Liver (tissue), 9 donors: ENCODE data around the gene FBN2. TPM values are rescaled to one million over a fixed set of nuclear protein-coding genes. Genes with fewer than 3 reads are reported as not detected.
A peak's percentile ranks its signal among the peaks of the same experiment; 100 is the strongest.
"Not testable (repeated sequence)": the region's sequence is repeated elsewhere in the genome, so short reads cannot be mapped to it uniquely, and the experiment has no call there.

Source experiments
- DNase-seq: peaks from one replicate; pipeline ENCODE4 v3.0.0-alpha.2; 2017; ENCODE audit warnings: low spot score
- H3K27ac ChIP-seq, 2 donors: one replicate each; pipeline ENCODE4 v1.7.0; 2013; ENCODE audit warnings: inconsistent platforms in 2 of 2, low read length in 2 of 2, control low read depth in 1 of 2, low read depth in 1 of 2, mild to moderate bottlenecking in 1 of 2
- H3K27me3 ChIP-seq, 4 donors: one replicate each; pipeline versions ENCODE4 v1.6.1 to v1.7.0; 2013; ENCODE audit warnings: low read length in 3 of 4, inconsistent platforms in 1 of 4, mild to moderate bottlenecking in 1 of 4, moderate library complexity in 1 of 4; ENCODE audit not compliant: control insufficient read depth in 4 of 4, insufficient read depth in 4 of 4
- H3K36me3 ChIP-seq, 4 donors: one replicate each; pipeline versions ENCODE4 v1.6.1 to v1.7.0; 2013; ENCODE audit warnings: low read length in 3 of 4, mild to moderate bottlenecking in 3 of 4, low read depth in 1 of 4, moderate library complexity in 1 of 4; ENCODE audit not compliant: control insufficient read depth in 4 of 4, insufficient read depth in 3 of 4
- H3K4me1 ChIP-seq, 4 donors: one replicate each; pipeline versions ENCODE4 v1.6.1 to v1.7.0; 2013; ENCODE audit warnings: low read length in 3 of 4, mild to moderate bottlenecking in 3 of 4, moderate library complexity in 1 of 4; ENCODE audit not compliant: control insufficient read depth in 4 of 4, insufficient read depth in 4 of 4
- H3K4me3 ChIP-seq, 3 donors: one replicate each; pipeline versions ENCODE4 v1.6.1 to v1.7.0; 2013; ENCODE audit warnings: low read length in 3 of 3, control low read depth in 1 of 3, low read depth in 1 of 3, mild to moderate bottlenecking in 1 of 3
- H3K9ac ChIP-seq, 2 donors: one replicate each; pipeline ENCODE4 v1.7.0; 2013; ENCODE audit warnings: low read length in 2 of 2, mild to moderate bottlenecking in 2 of 2, moderate library complexity in 2 of 2, control low read depth in 1 of 2, low read depth in 1 of 2
- H3K9me3 ChIP-seq, 4 donors: one replicate each; pipeline versions ENCODE4 v1.6.1 to v1.7.0; 2013; ENCODE audit warnings: low read length in 3 of 4; ENCODE audit not compliant: control insufficient read depth in 4 of 4
- EGR1 ChIP-seq, 2 donors: IDR thresholded peaks; 2 replicates each; pipeline ENCODE4 v1.6.1; 2016 to 2018; ENCODE audit warnings: antibody characterized with exemption in 2 of 2, low read depth in 2 of 2
- FOXA1 ChIP-seq: IDR thresholded peaks from 2 replicates; pipeline ENCODE4 v1.6.1; 2016; ENCODE audit warnings: antibody characterized with exemption
- FOXA2 ChIP-seq: IDR thresholded peaks from 2 replicates; pipeline ENCODE4 v1.6.1; 2016; ENCODE audit warnings: antibody characterized with exemption
- GABPA ChIP-seq, 2 donors: IDR thresholded peaks in 1 of 2; conservative IDR thresholded peaks in 1 of 2; 2 replicates each; pipeline ENCODE4 v1.6.1; 2016; ENCODE audit warnings: antibody characterized with exemption in 2 of 2, mild to moderate bottlenecking in 1 of 2, moderate library complexity in 1 of 2
- HNF4G ChIP-seq: IDR thresholded peaks from 2 replicates; pipeline ENCODE4 v1.6.1; 2016; ENCODE audit warnings: antibody characterized with exemption
- NR2F2 ChIP-seq: IDR thresholded peaks from 2 replicates; pipeline ENCODE4 v1.6.1; 2016; ENCODE audit warnings: antibody characterized with exemption
- RAD21 ChIP-seq, 2 donors: IDR thresholded peaks; 2 replicates each; pipeline ENCODE4 v1.6.1; 2016; ENCODE audit warnings: antibody characterized with exemption in 2 of 2, mild to moderate bottlenecking in 2 of 2
- RXRA ChIP-seq, 2 donors: IDR thresholded peaks; 2 replicates each; pipeline ENCODE4 v1.6.1; 2017 to 2018; ENCODE audit warnings: antibody characterized with exemption in 2 of 2, mild to moderate bottlenecking in 1 of 2
- TAF1 ChIP-seq: conservative IDR thresholded peaks from 2 replicates; pipeline ENCODE4 v1.6.1; 2016; ENCODE audit warnings: antibody characterized with exemption, mild to moderate bottlenecking
- YY1 ChIP-seq: IDR thresholded peaks from 2 replicates; pipeline ENCODE4 v1.6.1; 2016; ENCODE audit warnings: antibody characterized with exemption, mild to moderate bottlenecking
- WGBS: extraction: QIAGEN DNeasy Blood & Tissue Kit; methylation state at CpG from one replicate; pipeline ENCODE4 v1.1.7; 2013; 5-methylcytosine and 5-hydroxymethylcytosine counted together
- polyA plus RNA-seq, 2 donors: library from polyadenylated mRNA; stranded (reverse) in 1 of 2; unstranded in 1 of 2; fragments of 200-250 nt in 1 of 2; fragments of >200 nt in 1 of 2; fragmentation: Nextera tagmentation in 1 of 2; extraction: Ambion mirVana in 1 of 2; gene quantifications; one replicate each; pipeline versions ENCODE4 v1.2.1 to v1.2.3, GENCODE V29; 2013 to 2015
- total RNA-seq, 2 donors: library from RNA; depleted of rRNA; stranded (reverse); fragments of >200 nt; gene quantifications; one replicate each; pipeline ENCODE4 v1.2.3, GENCODE V29; 2014
- TF ChIP-seq, protein P1 (sequence below): fragments of 150-350 bp; IDR thresholded peaks from 2 replicates; pipeline ENCODE4 v1.5.1; 2017; ENCODE audit warnings: improper control_type of control experiment, low read depth, low read length; ENCODE audit not compliant: missing input control
- TF ChIP-seq, protein P2 (sequence below): IDR thresholded peaks from 2 replicates; pipeline ENCODE4 v1.6.1; 2016; ENCODE audit warnings: antibody characterized with exemption, mild to moderate bottlenecking
- donor health status: healthy.
- donor health status: healthy.
- donor health status: healthy.
- donor health status: healthy.
- donor health status: healthy.

FBN2 gene
- total and polyA plus RNA-seq, 4 donors, result 0.08 to 4.1 (median 0.47) TPM

DNA sequence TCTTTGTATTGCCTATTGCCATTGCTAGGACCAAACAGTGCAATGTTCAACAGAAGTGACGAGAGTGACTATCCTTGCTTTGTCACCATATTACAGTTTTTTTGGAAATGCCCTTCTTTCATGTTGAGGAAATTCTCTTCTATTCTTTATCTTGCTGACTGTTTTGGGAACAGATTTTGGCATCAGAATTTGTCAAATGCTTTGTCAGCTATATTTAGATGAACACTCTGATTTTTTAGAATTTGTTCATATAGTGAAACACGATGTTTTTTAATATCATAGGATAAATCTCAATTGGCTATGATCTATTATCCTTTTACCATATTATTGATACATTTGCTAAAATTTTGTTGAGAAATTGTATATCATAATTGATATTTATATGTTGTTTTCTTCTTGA lies 31.4 kb downstream of the FBN2 start:
- no peaks in the 10 kb centered on the region for H3K4me1 ChIP-seq
- H3K9me3 ChIP-seq, result peaks cover 0 to 4% (median 3%) of the 10 kb centered on the region in 4 donors
- H3K27me3 ChIP-seq, result no peaks in the 10 kb centered on the region
- H3K9ac ChIP-seq, result no peak overlapping the region
- TF ChIP-seq NR2F2 (no peak), RXRA (IDR thresholded peaks at IDR 0.05) (no peak), HNF4G (no peak), YY1 (no peak)
- H3K36me3 ChIP-seq, result no peaks in the 10 kb centered on the region
- WGBS, result 70% methylated on average over 2 of the region's 2 CpGs
- H3K4me3 ChIP-seq, result no peak overlapping the region
- DNase-seq, result no peak
- no peak overlapping the region for H3K27ac ChIP-seq

DNA sequence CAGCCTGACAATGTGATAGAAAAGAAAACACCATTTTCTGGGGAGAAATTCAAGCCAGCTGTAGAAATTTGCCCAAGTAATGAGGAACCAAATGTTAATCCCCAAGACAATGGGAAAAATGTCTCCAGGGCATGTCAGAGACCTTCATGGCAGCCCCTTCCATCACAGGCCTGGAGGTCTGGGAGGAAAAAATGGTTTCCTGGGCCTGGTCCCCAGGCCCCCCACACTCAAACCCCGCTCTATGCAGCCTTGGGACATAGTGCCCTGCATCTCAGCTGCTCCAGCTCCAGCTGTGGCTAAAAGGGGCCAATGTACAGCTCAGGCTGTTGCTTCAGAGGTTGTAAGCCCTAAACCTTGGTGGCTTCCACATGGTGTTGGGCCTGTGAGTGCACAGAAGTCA lies 34.3 kb downstream of the FBN2 start:
- H3K4me1 ChIP-seq, H3K27ac ChIP-seq, H3K27me3 ChIP-seq, H3K4me3 ChIP-seq, H3K9ac ChIP-seq, DNase-seq, H3K36me3 ChIP-seq, H3K9me3 ChIP-seq: not testable (repeated sequence)
- 77% methylated on average over 1 of the region's 1 CpG for WGBS

DNA sequence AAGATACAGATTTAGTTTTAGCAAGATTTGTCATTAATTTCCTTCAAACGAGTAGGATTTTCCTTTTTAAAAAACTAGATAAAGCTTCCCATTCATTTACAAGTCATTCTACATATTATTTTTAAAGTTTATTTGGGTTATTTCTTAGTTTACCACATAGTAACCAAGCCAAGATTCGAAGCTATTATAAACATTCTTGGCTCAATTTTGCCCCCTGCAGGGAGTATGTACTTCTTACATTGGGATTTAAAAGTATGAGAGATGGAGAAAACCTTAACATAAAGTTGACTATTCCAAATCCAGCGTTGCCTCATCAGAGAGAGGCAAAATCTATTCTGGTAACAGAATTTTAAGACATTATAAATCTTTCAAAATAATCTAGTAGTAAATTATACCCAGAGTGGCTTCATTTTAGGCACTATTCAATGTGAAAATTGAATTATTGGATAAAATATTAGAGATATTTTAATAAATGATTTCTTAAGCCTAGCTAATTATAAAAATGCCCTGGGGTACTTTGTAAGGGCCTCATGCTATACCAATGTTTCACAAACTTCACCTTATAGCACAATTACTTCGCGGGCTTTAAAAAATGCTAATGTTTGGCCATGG lies 39.1 kb downstream of the FBN2 start:
- no peak for TF ChIP-seq HNF4G
- TF ChIP-seq, protein P1, sequence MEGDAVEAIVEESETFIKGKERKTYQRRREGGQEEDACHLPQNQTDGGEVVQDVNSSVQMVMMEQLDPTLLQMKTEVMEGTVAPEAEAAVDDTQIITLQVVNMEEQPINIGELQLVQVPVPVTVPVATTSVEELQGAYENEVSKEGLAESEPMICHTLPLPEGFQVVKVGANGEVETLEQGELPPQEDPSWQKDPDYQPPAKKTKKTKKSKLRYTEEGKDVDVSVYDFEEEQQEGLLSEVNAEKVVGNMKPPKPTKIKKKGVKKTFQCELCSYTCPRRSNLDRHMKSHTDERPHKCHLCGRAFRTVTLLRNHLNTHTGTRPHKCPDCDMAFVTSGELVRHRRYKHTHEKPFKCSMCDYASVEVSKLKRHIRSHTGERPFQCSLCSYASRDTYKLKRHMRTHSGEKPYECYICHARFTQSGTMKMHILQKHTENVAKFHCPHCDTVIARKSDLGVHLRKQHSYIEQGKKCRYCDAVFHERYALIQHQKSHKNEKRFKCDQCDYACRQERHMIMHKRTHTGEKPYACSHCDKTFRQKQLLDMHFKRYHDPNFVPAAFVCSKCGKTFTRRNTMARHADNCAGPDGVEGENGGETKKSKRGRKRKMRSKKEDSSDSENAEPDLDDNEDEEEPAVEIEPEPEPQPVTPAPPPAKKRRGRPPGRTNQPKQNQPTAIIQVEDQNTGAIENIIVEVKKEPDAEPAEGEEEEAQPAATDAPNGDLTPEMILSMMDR, result peak; percentile 21
- TF ChIP-seq FOXA1, result no peak
- no peak for TF ChIP-seq EGR1 (IDR thresholded peaks at IDR 0.05; ENCODE audit: low read depth in 2 of 2)
- no peak for TF ChIP-seq TAF1
- TF ChIP-seq, protein P2, sequence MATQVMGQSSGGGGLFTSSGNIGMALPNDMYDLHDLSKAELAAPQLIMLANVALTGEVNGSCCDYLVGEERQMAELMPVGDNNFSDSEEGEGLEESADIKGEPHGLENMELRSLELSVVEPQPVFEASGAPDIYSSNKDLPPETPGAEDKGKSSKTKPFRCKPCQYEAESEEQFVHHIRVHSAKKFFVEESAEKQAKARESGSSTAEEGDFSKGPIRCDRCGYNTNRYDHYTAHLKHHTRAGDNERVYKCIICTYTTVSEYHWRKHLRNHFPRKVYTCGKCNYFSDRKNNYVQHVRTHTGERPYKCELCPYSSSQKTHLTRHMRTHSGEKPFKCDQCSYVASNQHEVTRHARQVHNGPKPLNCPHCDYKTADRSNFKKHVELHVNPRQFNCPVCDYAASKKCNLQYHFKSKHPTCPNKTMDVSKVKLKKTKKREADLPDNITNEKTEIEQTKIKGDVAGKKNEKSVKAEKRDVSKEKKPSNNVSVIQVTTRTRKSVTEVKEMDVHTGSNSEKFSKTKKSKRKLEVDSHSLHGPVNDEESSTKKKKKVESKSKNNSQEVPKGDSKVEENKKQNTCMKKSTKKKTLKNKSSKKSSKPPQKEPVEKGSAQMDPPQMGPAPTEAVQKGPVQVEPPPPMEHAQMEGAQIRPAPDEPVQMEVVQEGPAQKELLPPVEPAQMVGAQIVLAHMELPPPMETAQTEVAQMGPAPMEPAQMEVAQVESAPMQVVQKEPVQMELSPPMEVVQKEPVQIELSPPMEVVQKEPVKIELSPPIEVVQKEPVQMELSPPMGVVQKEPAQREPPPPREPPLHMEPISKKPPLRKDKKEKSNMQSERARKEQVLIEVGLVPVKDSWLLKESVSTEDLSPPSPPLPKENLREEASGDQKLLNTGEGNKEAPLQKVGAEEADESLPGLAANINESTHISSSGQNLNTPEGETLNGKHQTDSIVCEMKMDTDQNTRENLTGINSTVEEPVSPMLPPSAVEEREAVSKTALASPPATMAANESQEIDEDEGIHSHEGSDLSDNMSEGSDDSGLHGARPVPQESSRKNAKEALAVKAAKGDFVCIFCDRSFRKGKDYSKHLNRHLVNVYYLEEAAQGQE, result no peak
- TF ChIP-seq RAD21 (IDR thresholded peaks at IDR 0.05), result peak; percentile 53 to 64
- TF ChIP-seq GABPA (IDR thresholded peaks at IDR 0.05 in 1 of 2, conservative IDR thresholded peaks at IDR 0.05 in 1 of 2), result no peak
- TF ChIP-seq FOXA2, result no peak
- peaks cover 0 to 2% (median 1%) of the 10 kb centered on the region in 4 donors for H3K9me3 ChIP-seq
- no peaks in the 10 kb centered on the region for H3K4me1 ChIP-seq
- H3K36me3 ChIP-seq, result no peaks in the 10 kb centered on the region
- no peak overlapping the region for H3K27ac ChIP-seq
- H3K9ac ChIP-seq, result no peak overlapping the region
- 50% methylated on average over 5 of the region's 5 CpGs for WGBS
- H3K27me3 ChIP-seq, result no peaks in the 10 kb centered on the region
- H3K4me3 ChIP-seq, result no peak overlapping the region
- no peak for DNase-seq
